HG03064 (cell line): ENCODE data around the gene NFIB.

Experiments used
- ATAC-seq: cut with Tn5 transposase; IDR thresholded peaks from one replicate; pipeline ENCODE4 v1.9.1; 2021; ENCODE audit warnings: low read depth; ENCODE audit not compliant: unreplicated experiment

NFIB gene

GRCh38 chr9:14250794-14251153 is 63.2 kb downstream of the NFIB start:
- no peak for ATAC-seq

GRCh38 chr9:14249527-14249926 is 64.4 kb downstream of the NFIB start:
- no peak for ATAC-seq

- ATAC-seq: no peak
These were observed 65.8 kb downstream of the NFIB start for GRCh38 chr9:14248149-14248548.

GRCh38 chr9:14247577-14247976 is 66.4 kb downstream of the NFIB start:
- ATAC-seq: no peak

- no peak for ATAC-seq
These were observed 67.0 kb downstream of the NFIB start for GRCh38 chr9:14246951-14247350.

- no peak for ATAC-seq
These were observed 67.9 kb downstream of the NFIB start for GRCh38 chr9:14245901-14246525.

- ATAC-seq: no peak
These were observed 70.4 kb downstream of the NFIB start for GRCh38 chr9:14243514-14244042.

GRCh38 chr9:14242150-14242805 is 71.7 kb downstream of the NFIB start:
- ATAC-seq: no peak

- no peak for ATAC-seq
These were observed 73.4 kb downstream of the NFIB start for GRCh38 chr9:14240537-14240936.

- no peak for ATAC-seq
These were observed 75.4 kb downstream of the NFIB start for GRCh38 chr9:14238518-14238917.

GRCh38 chr9:14238079-14238478 is 75.9 kb downstream of the NFIB start:
- no peak for ATAC-seq

- ATAC-seq: no peak
These were observed 77.3 kb downstream of the NFIB start for GRCh38 chr9:14236591-14236990.

GRCh38 chr9:14232111-14232510 is 81.8 kb downstream of the NFIB start:
- ATAC-seq: no peak

- no peak for ATAC-seq
These were observed 82.5 kb downstream of the NFIB start for GRCh38 chr9:14231196-14231990.

GRCh38 chr9:14228602-14229001 is 85.3 kb downstream of the NFIB start:
- ATAC-seq: no peak

- no peak for ATAC-seq
These were observed 86.9 kb downstream of the NFIB start for GRCh38 chr9:14226855-14227532.

GRCh38 chr9:14223081-14223480 is 90.9 kb downstream of the NFIB start:
- ATAC-seq: no peak

GRCh38 chr9:14222149-14222835 is 91.6 kb downstream of the NFIB start:
- no peak for ATAC-seq

GRCh38 chr9:14221558-14221957 is 92.4 kb downstream of the NFIB start:
- no peak for ATAC-seq

- no peak for ATAC-seq
These were observed 92.8 kb downstream of the NFIB start for GRCh38 chr9:14221119-14221518.
